HUES6 (cell line): ENCODE data around the gene LYSMD2.
A peak's percentile ranks its signal among the peaks of the same experiment; 100 is the strongest.

Experiments
- H3K27ac ChIP-seq: 2 replicates; pipeline ENCODE4 v1.7.0; 2013; ENCODE audit warnings: low read depth, mild to moderate bottlenecking, low read length, inconsistent platforms
- H3K27me3 ChIP-seq: 2 replicates; pipeline ENCODE4 v1.6.1; 2013; ENCODE audit warnings: low read length; ENCODE audit not compliant: control insufficient read depth, insufficient read depth
- H3K36me3 ChIP-seq: 2 replicates; pipeline ENCODE4 v1.6.1; 2013; ENCODE audit warnings: low read length; ENCODE audit not compliant: control insufficient read depth, insufficient read depth
- H3K4me1 ChIP-seq: 2 replicates; pipeline ENCODE4 v1.6.1; 2013; ENCODE audit warnings: low read length; ENCODE audit not compliant: control insufficient read depth, insufficient read depth
- H3K4me3 ChIP-seq: 2 replicates; pipeline ENCODE4 v1.5.1; 2013; ENCODE audit warnings: low read depth, low read length
- H3K9ac ChIP-seq: one replicate; pipeline ENCODE4 v1.6.1; 2013; ENCODE audit warnings: mild to moderate bottlenecking, low read length
- H3K9me3 ChIP-seq: 2 replicates; pipeline ENCODE4 v1.6.1; 2013; ENCODE audit warnings: low read depth, low read length; ENCODE audit not compliant: control insufficient read depth, insufficient read depth

LYSMD2 gene

GRCh38 chr15:51752888-51753287, 15.4 kb upstream of the LYSMD2 start:
- Histone ChIP-seq H3K27ac (no peak overlapping the region), H3K27me3 (peaks cover 68% of the 10 kb centered on the region), H3K4me3 (no peak overlapping the region), H3K4me1 (peaks cover 8% of the 10 kb centered on the region; the same call in 1 of the 2 replicates), H3K9ac (no peak overlapping the region), H3K9me3 (no peaks in the 10 kb centered on the region), H3K36me3 (no peaks in the 10 kb centered on the region)

DNA sequence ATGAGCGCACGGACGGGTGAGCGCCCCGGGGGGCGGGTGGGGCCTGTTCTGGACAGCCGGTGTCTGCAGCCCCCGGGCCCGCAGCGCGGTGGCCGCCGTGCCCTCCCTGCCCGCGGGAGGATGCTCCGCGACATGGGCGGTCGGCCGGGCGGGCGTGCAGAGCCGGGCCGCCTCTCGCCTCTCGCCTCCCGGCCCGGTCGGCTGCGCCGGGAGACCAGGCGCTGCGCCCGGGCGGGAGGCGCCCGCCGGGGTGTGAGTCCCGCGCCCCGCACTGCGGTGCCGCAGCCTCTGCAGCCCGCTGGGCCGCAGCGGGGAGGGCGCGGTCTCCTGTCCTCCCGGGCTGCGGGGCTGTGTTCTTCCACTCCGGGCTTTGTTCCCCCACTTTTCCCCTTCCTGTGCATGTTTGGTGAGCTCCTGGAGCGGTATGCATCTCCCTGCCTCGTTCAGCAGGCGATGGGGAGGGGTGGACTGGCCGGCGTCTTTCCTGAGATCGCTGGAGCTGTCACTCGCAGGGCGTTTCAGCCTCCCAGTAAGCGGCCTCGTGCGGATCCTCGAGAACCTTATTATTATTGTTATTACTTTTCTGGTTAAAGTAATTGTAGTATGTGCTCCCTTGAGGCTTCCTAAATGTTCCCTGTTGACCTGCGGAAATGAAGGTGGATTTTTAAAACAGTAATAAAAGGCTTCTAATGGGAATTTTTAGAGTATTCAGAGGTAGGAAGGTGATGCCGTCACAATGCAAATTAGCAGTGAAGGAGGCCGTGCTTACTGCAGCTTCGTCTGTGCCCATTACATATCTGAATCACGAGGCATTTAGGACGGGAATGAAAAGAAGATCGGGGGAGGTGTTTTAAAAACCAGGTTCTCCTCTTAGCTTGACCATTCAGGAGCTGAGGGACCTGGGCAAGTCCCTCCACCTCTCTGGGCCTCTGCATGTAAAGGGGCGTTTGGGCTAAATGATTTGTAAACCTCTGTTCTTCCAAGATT, 14.5 kb upstream of the LYSMD2 start:
- no peaks in the 10 kb centered on the region for H3K9me3 ChIP-seq
- H3K27me3 ChIP-seq = peaks cover 68% of the 10 kb centered on the region
- peak overlapping the region; percentile 75 for H3K4me3 ChIP-seq
- H3K27ac ChIP-seq = no peak overlapping the region
- peak overlapping the region; percentile 44 for H3K9ac ChIP-seq
- peaks cover 8% of the 10 kb centered on the region; the same call in 1 of the 2 replicates for H3K4me1 ChIP-seq
- no peaks in the 10 kb centered on the region for H3K36me3 ChIP-seq

DNA sequence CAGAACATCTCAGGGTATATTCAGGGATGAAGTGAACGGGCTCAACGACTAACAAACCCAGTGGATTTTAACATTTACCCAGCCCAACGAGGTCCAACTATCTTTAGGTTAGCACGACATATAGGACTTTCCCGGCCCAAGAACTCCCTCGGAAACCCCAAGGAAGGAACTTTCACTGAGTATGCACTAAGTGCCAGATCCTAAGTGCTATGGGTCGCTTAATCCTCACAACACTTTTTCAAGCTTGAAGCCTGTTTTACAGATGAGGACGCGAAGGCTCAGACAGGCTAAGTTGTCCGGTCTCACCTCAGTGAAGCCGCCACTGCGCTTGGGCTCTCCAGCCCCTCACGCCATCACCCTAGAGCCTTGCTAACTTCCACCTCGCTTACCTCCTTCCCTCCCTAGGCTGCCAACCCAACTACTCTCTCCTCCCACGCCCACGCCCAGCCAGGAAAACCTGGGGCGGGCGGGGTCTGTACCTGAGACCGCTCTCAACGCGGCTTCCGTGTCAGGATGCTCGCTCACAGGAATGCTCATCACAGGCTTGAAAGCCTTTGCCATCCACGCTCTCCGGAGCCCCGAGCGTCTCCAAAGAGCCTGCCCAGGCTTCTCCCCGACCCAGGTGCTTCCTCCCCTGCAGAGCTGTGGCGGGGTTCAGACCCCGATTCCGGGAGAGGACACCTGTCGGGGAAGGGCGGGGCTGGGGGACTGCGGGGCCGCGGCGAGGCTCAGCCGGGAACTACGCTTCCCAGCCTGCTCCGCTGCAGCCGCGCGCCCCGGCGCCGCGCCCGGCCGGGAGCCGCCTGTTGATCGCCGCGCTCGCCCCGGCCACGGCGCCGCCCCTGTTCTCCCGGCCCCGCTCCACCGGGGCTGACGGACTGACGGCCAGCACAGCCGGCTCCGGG, 13.6 kb upstream of the LYSMD2 start, which contains the start of gene TMOD2:
Gene TMOD2 (plus strand): TSS at position 806 of the 905 bp plus-strand sequence. CDS start 14,845 bp downstream, outside the sequence.
- peaks cover 68% of the 10 kb centered on the region for H3K27me3 ChIP-seq
- H3K9ac ChIP-seq = peak within 1 kb of the TSS; percentile 44
- no peak within 1 kb of the TSS for H3K27ac ChIP-seq
- H3K4me3 ChIP-seq = peak within 1 kb of the TSS; percentile 75
- H3K4me1 ChIP-seq = peaks cover 8% of the 10 kb centered on the region; the same call in 1 of the 2 replicates
- no peaks in the 10 kb centered on the region for H3K9me3 ChIP-seq
- H3K36me3 ChIP-seq = no peaks in the 10 kb centered on the region

GRCh38 chr15:51750186-51750585, 12.7 kb upstream of the LYSMD2 start:
- H3K9ac ChIP-seq = no peak overlapping the region

GRCh38 chr15:51749307-51749706, 11.9 kb upstream of the LYSMD2 start:
- H3K4me1 ChIP-seq = peaks cover 8% of the 10 kb centered on the region; the same call in 1 of the 2 replicates
- peaks cover 62% of the 10 kb centered on the region for H3K27me3 ChIP-seq
- H3K27ac ChIP-seq = no peak overlapping the region
- no peak overlapping the region for H3K9ac ChIP-seq
- no peaks in the 10 kb centered on the region for H3K9me3 ChIP-seq
- H3K36me3 ChIP-seq = no peaks in the 10 kb centered on the region
- no peak overlapping the region for H3K4me3 ChIP-seq

More at GRCh38 chr15:51750186-51750585, 12.7 kb upstream of the LYSMD2 start:
- peaks cover 61% of the 10 kb centered on the region for H3K27me3 ChIP-seq
- H3K36me3 ChIP-seq = no peaks in the 10 kb centered on the region
- H3K9me3 ChIP-seq = no peaks in the 10 kb centered on the region
- H3K4me1 ChIP-seq = peaks cover 8% of the 10 kb centered on the region; the same call in 1 of the 2 replicates
- H3K27ac ChIP-seq = no peak overlapping the region
- H3K4me3 ChIP-seq = peak overlapping the region; percentile 75; the same call in 1 of the 2 replicates

DNA sequence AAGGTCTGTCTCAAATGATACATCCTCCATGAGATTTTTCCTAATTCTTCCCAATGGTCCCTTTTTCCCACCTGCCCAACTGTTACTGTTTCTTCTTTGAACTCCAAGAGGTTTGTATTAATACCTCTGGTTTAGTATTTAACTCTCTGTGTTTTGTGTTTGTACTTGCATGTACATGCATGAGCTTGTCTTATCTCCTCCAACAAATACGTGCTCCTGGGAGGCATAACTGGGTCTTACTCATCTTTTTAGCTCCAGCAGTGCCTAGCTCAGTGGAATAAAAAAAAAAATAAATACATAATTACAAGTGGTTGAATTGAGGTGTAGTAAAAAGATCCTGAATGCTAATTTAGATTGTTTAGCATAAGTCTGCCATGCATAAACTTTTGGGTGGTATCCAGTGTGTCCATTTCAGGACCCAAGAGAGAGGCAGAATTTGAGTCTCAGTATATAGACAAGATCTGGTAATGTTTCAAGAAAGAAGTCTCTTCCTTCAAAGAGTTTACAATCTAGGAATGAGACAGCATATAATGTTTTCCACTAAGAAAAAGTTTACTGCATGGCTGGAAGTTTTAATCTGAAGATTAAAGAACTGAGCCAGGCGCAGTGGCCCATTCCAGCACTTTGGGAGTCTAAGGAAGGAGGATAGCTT, 1.7 kb upstream of the LYSMD2 start:
- Histone ChIP-seq H3K9ac (no peak overlapping the region), H3K4me1 (peaks cover 13% of the 10 kb centered on the region), H3K27me3 (peaks cover 51% of the 10 kb centered on the region), H3K9me3 (no peaks in the 10 kb centered on the region), H3K27ac (no peak overlapping the region), H3K36me3 (no peaks in the 10 kb centered on the region), H3K4me3 (no peak overlapping the region)

DNA sequence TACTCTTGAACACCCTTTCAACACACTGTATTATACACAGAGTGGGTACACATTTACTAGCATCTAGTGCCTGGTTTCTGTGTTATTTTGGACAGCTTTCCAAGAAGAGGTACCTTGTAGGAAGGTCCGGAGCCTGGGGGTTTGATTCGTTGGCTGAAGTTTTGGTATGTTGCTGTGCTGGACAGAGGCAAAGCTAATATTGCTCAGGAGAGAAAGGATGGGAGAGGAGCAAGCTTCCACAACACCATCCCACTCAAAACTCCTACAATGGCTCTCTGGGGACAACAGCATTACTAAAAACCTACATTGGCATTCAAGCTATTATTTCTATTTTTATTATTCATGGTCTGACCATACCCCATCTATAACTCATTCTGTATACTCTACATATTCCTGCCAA, 1.1 kb upstream of the LYSMD2 start:
- no peaks in the 10 kb centered on the region for H3K9me3 ChIP-seq
- H3K27me3 ChIP-seq = peaks cover 51% of the 10 kb centered on the region
- no peak overlapping the region for H3K27ac ChIP-seq
- H3K36me3 ChIP-seq = no peaks in the 10 kb centered on the region
- peaks cover 13% of the 10 kb centered on the region for H3K4me1 ChIP-seq
- no peak overlapping the region for H3K4me3 ChIP-seq
- H3K9ac ChIP-seq = no peak overlapping the region

GRCh38 chr15:51736751-51737521, 519 bp downstream of the LYSMD2 start:
- Histone ChIP-seq H3K27ac (no peak overlapping the region), H3K4me1 (peaks cover 14% of the 10 kb centered on the region), H3K27me3 (peaks cover 51% of the 10 kb centered on the region), H3K9me3 (no peaks in the 10 kb centered on the region), H3K36me3 (no peaks in the 10 kb centered on the region), H3K4me3 (peak overlapping the region; percentile 71), H3K9ac (peak overlapping the region; percentile 68)

GRCh38 chr15:51736069-51736468, 1.4 kb downstream of the LYSMD2 start:
- no peak overlapping the region for H3K27ac ChIP-seq
- peaks cover 20% of the 10 kb centered on the region for H3K4me1 ChIP-seq
- H3K27me3 ChIP-seq = peaks cover 51% of the 10 kb centered on the region
- H3K4me3 ChIP-seq = no peak overlapping the region
- H3K9me3 ChIP-seq = no peaks in the 10 kb centered on the region
- H3K36me3 ChIP-seq = no peaks in the 10 kb centered on the region
- H3K9ac ChIP-seq = no peak overlapping the region
